ENCODE measurements around the gene TMEM184B. TPM values are rescaled to one million over a fixed set of nuclear protein-coding genes. Genes with fewer than 3 reads are reported as not detected.

TMEM184B gene
- total and polyA plus RNA-seq, 8 donors, result 10.0 to 110 (median 34.0) TPM

DNA sequence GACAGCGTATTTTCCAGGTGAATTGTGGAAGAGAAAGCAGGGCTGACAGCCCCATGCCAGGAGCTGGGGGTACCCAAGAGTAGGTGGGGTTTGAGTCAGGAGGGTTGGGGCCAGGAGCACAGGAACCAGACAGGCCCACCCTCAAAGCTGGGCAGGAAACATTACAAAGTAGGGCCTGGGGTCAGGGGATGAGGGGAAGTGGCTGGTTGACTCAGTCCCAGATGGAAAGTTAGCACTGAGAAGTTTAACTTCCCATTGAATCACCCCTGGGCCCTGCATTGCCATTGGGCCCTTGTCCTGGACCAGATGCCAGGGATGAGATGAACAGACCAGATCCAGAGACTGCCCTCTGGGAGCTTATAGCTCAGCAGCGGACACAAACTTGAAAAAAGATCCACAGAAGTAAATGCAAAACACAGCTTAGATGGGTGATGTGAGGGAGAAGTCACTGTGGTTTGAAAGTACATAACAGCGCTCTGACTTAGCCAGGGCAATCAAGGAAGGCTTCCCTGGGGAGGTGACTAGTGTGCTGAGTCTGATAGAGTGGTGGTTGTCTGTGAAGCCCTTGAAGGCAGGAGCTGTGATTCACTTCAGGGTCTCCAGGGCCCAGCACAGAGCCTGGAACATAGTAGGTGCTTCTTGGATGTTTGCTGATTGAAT is 68.8 kb downstream of the TMEM184B start:
- peak in 1 of 2 donors; percentile 32 for DNase-seq
- H3K9me3 ChIP-seq, result no peaks in the 10 kb centered on the region
- 87 to 94% (median 89%) methylated on average over 3 of the region's 3 CpGs for WGBS, 5 donors
- H3K27ac ChIP-seq, result peak overlapping the region; percentile 98 to 100 (median 100)
- no peaks in the 10 kb centered on the region for H3K27me3 ChIP-seq
- peaks cover 0 to 19% (median 7%) of the 10 kb centered on the region in 4 donors for H3K36me3 ChIP-seq
- peaks cover 18 to 48% (median 35%) of the 10 kb centered on the region in 4 donors for H3K4me1 ChIP-seq
- intact Hi-C loops (cut with DNase I; ENCODE audit: low total_unique reads), result no loop called here
- H3K4me3 ChIP-seq, result peak overlapping the region in 3 of 4 donors; percentile 69 to 96 (median 77)
- TF ChIP-seq POLR2A (IDR thresholded peaks at IDR 0.05) (no peak), EP300 (IDR thresholded peaks at IDR 0.05) (no peak), POLR2AphosphoS5 (IDR thresholded peaks at IDR 0.05) (no peak), CTCF (IDR thresholded peaks at IDR 0.05) (no peak)

- Histone ChIP-seq H3K4me1 (peaks cover 18 to 43% (median 34%) of the 10 kb centered on the region in 4 donors), H3K4me3 (peak overlapping the region; percentile 69 to 96 (median 80)), H3K27ac (peak overlapping the region; percentile 98 to 100 (median 100)), H3K36me3 (peaks cover 0 to 13% (median 4%) of the 10 kb centered on the region in 4 donors), H3K27me3 (no peaks in the 10 kb centered on the region), H3K9me3 (no peaks in the 10 kb centered on the region)
- WGBS, 5 donors, result 5 to 8% (median 7%) methylated on average over 12 to 19 of the region's 19 CpGs
- peak in 2 of 4 donors; percentile 21 to 22 for TF ChIP-seq POLR2A (IDR thresholded peaks at IDR 0.05)
- TF ChIP-seq POLR2AphosphoS5 (IDR thresholded peaks at IDR 0.05), result peak in 2 of 3 donors; percentile 55 to 76
- TF ChIP-seq CTCF (IDR thresholded peaks at IDR 0.05), result no peak
- intact Hi-C loops (cut with DNase I; ENCODE audit: low total_unique reads), result no loop called here
- peak; percentile 85 to 88 for DNase-seq
Observed at GRCh38 chr22:38203090-38203810, 69.6 kb downstream of the TMEM184B start.

DNA sequence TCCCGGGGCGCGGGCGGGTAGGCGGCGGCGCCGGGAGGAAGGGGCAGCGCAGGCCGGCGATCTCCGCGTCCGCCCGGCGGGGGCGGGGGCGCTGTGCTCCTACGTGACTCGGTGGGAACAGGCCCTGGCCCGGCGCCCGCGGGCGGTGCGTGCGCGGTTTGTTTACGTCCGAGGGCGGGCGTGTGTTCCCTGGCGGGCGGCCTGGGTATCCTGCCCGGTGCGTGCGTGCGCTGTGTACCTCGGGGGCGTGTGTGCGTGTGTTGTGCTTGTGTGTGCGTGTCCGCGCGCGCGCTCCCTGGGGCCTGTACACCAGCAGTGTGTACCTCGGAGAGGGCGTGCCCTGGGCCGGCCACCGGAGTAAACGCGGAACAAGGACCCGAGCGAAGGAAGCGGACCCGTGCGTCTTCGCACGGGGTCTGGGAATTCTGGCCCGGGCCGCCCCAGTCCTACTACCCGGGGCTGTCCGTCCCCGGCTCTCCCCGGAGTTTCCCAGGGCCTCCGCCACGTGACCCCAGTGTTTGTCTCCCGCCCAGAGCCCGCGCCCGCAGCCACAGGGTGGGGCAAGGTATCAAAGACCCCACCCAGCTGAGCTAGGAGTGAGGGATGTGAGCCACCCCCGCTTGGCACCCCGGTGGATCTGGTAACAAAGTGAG is 70.2 kb downstream of the TMEM184B start:
- intact Hi-C loops (cut with DNase I; ENCODE audit: low total_unique reads), result no loop called here
- WGBS, 5 donors, result 0% methylated on average over 17 to 73 of the region's 74 CpGs

More for the DNA sequence above, 70.2 kb downstream of the TMEM184B start:
- H3K36me3 ChIP-seq, result peaks cover 0 to 9% (median 2%) of the 10 kb centered on the region in 4 donors
- peak overlapping the region; percentile 69 to 96 (median 80) for H3K4me3 ChIP-seq
- TF ChIP-seq POLR2A (IDR thresholded peaks at IDR 0.05), result no peak
- TF ChIP-seq EP300 (IDR thresholded peaks at IDR 0.05), result peak; percentile 88
- peak; percentile 80 to 94 (median 81) for TF ChIP-seq POLR2AphosphoS5 (IDR thresholded peaks at IDR 0.05)
- peak in 3 of 7 experiments; percentile 4 to 40 (median 24) for TF ChIP-seq CTCF (IDR thresholded peaks at IDR 0.05)
- H3K27me3 ChIP-seq, result no peaks in the 10 kb centered on the region
- H3K27ac ChIP-seq, result peak overlapping the region; percentile 98 to 100 (median 100)
- H3K9me3 ChIP-seq, result no peaks in the 10 kb centered on the region
- DNase-seq, result peak; percentile 94 to 97
- peaks cover 18 to 43% (median 31%) of the 10 kb centered on the region in 4 donors for H3K4me1 ChIP-seq

All from stomach (tissue), 9 donors.